HepG2 (cell line): Measurements from ENCODE around the gene STX1B. TPM values are rescaled to one million over a fixed set of nuclear protein-coding genes. Genes with fewer than 3 reads are reported as not detected.

Experiments used
- ATF1 ChIP-seq: IDR thresholded peaks from 2 replicates; pipeline ENCODE4 v1.6.1; 2016; ENCODE audit warnings: mild to moderate bottlenecking, control low read depth
- DMAP1 ChIP-seq: IDR thresholded peaks from 2 replicates; pipeline ENCODE4 v1.6.1; 2016
- DPF2 ChIP-seq: sonication (generic); formaldehyde crosslinking; IDR thresholded peaks from 2 replicates; pipeline ENCODE4 v1.4.0; 2020; ENCODE audit warnings: mild to moderate bottlenecking, low read depth, missing genetic modification reagents, borderline replicate concordance
- FOXO1 ChIP-seq: sonication (generic); formaldehyde crosslinking; IDR thresholded peaks from 2 replicates; pipeline ENCODE4 v1.4.0; 2020; ENCODE audit warnings: missing genetic modification reagents
- HNRNPL ChIP-seq: fragments of 200-400 bp; formaldehyde crosslinking; IDR thresholded peaks from 2 replicates; pipeline ENCODE4 v1.6.1; 2017; ENCODE audit warnings: mild to moderate bottlenecking, low read depth, low read length
- POGZ ChIP-seq: sonication (generic); formaldehyde crosslinking; IDR thresholded peaks from 2 replicates; pipeline ENCODE4 v1.4.0; 2020; ENCODE audit warnings: mild to moderate bottlenecking, missing genetic modification reagents
- RFXANK ChIP-seq: IDR thresholded peaks from 2 replicates; pipeline ENCODE4 v1.6.1; 2016
- SSRP1 ChIP-seq: IDR thresholded peaks from 2 replicates; pipeline ENCODE4 v1.6.1; 2016; ENCODE audit warnings: control low read depth
- TBX3 ChIP-seq: fragments of 450-650 bp; IDR thresholded peaks from 2 replicates; pipeline ENCODE4 v1.6.1; 2017; ENCODE audit warnings: antibody characterized with exemption, mild to moderate bottlenecking, inconsistent platforms, borderline replicate concordance
- TGIF2 ChIP-seq: IDR thresholded peaks from 2 replicates; pipeline ENCODE4 v1.6.1; 2016; ENCODE audit warnings: control low read depth, missing compliant biosample characterization
- TP53 ChIP-seq: sonication (generic); formaldehyde crosslinking; conservative IDR thresholded peaks from 2 replicates; pipeline ENCODE4 v1.4.0; 2020; ENCODE audit warnings: missing genetic modification reagents
- ZFP36L1 ChIP-seq: sonication (generic); formaldehyde crosslinking; IDR thresholded peaks from 2 replicates; pipeline ENCODE4 v1.8.0; 2022; ENCODE audit warnings: mild to moderate bottlenecking, missing genetic modification reagents, moderate library complexity
- ZNF121 ChIP-seq: sonication (generic); formaldehyde crosslinking; IDR thresholded peaks from 2 replicates; pipeline ENCODE4 v1.5.0; 2020; ENCODE audit warnings: mild to moderate bottlenecking, missing genetic modification reagents
- ZNF350 ChIP-seq: sonication (generic); formaldehyde crosslinking; IDR thresholded peaks from 2 replicates; pipeline ENCODE4 v1.4.0; 2020; ENCODE audit warnings: mild to moderate bottlenecking, low read depth, missing genetic modification reagents, borderline replicate concordance
- ZNF441 ChIP-seq: sonication (generic); formaldehyde crosslinking; IDR thresholded peaks from 2 replicates; pipeline ENCODE4 v1.7.0; 2021; ENCODE audit warnings: missing genetic modification reagents, borderline replicate concordance
- ZNF569 ChIP-seq: sonication (generic); formaldehyde crosslinking; IDR thresholded peaks from 2 replicates; pipeline ENCODE4 v1.5.0; 2020; ENCODE audit warnings: mild to moderate bottlenecking, missing genetic modification reagents, moderate library complexity, borderline replicate concordance
- polyA plus RNA-seq, 8 experiments: library from polyadenylated mRNA; depleted of rRNA in 3 of 8; stranded (reverse) in 7 of 8; unstranded in 1 of 8; fragments of >200 nt; fragmentation: Illumina TruSeq in 4 of 8; extraction: Trizol in 4 of 8; gene quantifications; 2 replicates each; pipeline versions ENCODE4 v1.2.1 to v1.2.3, GENCODE V29; 2011 to 2016; ENCODE audit warnings: low read depth in 4 of 8, missing spikeins in 1 of 8, mixed read lengths in 1 of 8; ENCODE audit not compliant: insufficient read depth in 1 of 8
- total RNA-seq, 5 experiments: library from RNA; depleted of rRNA; stranded (reverse); fragments of >200 nt; fragmentation: Illumina TruSeq; extraction: Trizol; gene quantifications; 2 replicates each; pipeline ENCODE4 v1.2.3, GENCODE V29; 2016; ENCODE audit warnings: low read depth in 1 of 5
- TF ChIP-seq, protein P1 (sequence below): sonication (generic); formaldehyde crosslinking; IDR thresholded peaks from 2 replicates; pipeline ENCODE4 v1.8.1; 2022; ENCODE audit warnings: low read depth, mild to moderate bottlenecking, missing genetic modification reagents
- TF ChIP-seq, protein P2 (sequence below): sonication (generic); formaldehyde crosslinking; IDR thresholded peaks from 2 replicates; pipeline ENCODE4 v1.4.0; 2020; ENCODE audit warnings: missing genetic modification reagents
- TF ChIP-seq, protein P3 (sequence below): IDR thresholded peaks from 2 replicates; pipeline ENCODE4 v1.6.1; 2016; ENCODE audit warnings: missing compliant biosample characterization, missing genetic modification reagents, borderline replicate concordance
- TF ChIP-seq, protein P4 (sequence below): sonication (generic); formaldehyde crosslinking; IDR thresholded peaks from 2 replicates; pipeline ENCODE4 v1.9.0; 2021; ENCODE audit warnings: missing genetic modification reagents, mild to moderate bottlenecking, borderline replicate concordance

The STX1B gene
- total and polyA plus RNA-seq, 2 of the 13 experiments (the other 11 are each of a cell fraction or from before 2014, with no cell fraction given) = 2.1 to 3.0 TPM

DNA sequence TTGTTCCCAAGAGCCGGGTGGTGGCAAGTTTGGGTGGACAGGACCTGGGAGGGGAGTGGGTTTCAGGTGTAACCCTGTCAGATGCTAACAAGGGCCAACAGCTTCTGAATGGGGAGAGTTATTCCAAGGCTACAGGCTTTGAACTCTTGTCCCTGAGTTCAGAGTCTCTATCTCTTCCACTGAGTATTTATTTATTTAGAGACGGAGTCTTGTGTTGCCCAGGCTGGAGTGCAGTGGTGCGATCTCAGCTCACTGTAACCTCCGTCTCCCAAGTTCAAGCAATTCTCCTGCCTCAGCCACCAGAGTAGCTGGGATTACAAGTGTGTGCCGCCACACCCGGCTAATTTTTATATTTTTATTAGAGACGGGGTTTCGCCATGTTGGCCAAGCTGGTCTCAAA, 55.4 kb downstream of the STX1B start (continued):
- TF ChIP-seq, protein P1, sequence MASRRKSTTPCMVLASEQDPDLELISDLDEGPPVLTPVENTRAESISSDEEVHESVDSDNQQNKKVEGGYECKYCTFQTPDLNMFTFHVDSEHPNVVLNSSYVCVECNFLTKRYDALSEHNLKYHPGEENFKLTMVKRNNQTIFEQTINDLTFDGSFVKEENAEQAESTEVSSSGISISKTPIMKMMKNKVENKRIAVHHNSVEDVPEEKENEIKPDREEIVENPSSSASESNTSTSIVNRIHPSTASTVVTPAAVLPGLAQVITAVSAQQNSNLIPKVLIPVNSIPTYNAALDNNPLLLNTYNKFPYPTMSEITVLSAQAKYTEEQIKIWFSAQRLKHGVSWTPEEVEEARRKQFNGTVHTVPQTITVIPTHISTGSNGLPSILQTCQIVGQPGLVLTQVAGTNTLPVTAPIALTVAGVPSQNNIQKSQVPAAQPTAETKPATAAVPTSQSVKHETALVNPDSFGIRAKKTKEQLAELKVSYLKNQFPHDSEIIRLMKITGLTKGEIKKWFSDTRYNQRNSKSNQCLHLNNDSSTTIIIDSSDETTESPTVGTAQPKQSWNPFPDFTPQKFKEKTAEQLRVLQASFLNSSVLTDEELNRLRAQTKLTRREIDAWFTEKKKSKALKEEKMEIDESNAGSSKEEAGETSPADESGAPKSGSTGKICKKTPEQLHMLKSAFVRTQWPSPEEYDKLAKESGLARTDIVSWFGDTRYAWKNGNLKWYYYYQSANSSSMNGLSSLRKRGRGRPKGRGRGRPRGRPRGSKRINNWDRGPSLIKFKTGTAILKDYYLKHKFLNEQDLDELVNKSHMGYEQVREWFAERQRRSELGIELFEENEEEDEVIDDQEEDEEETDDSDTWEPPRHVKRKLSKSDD (CRISPR knock-in tag) = no peak
- TF ChIP-seq ZNF441 (CRISPR knock-in tag) = peak; percentile 83; the same call in 1 of the 2 replicates
- no peak for TF ChIP-seq ZFP36L1 (CRISPR knock-in tag)
- TF ChIP-seq, protein P2, sequence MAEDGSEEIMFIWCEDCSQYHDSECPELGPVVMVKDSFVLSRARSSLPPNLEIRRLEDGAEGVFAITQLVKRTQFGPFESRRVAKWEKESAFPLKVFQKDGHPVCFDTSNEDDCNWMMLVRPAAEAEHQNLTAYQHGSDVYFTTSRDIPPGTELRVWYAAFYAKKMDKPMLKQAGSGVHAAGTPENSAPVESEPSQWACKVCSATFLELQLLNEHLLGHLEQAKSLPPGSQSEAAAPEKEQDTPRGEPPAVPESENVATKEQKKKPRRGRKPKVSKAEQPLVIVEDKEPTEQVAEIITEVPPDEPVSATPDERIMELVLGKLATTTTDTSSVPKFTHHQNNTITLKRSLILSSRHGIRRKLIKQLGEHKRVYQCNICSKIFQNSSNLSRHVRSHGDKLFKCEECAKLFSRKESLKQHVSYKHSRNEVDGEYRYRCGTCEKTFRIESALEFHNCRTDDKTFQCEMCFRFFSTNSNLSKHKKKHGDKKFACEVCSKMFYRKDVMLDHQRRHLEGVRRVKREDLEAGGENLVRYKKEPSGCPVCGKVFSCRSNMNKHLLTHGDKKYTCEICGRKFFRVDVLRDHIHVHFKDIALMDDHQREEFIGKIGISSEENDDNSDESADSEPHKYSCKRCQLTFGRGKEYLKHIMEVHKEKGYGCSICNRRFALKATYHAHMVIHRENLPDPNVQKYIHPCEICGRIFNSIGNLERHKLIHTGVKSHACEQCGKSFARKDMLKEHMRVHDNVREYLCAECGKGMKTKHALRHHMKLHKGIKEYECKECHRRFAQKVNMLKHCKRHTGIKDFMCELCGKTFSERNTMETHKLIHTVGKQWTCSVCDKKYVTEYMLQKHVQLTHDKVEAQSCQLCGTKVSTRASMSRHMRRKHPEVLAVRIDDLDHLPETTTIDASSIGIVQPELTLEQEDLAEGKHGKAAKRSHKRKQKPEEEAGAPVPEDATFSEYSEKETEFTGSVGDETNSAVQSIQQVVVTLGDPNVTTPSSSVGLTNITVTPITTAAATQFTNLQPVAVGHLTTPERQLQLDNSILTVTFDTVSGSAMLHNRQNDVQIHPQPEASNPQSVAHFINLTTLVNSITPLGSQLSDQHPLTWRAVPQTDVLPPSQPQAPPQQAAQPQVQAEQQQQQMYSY (CRISPR knock-in tag) = no peak
- TF ChIP-seq SSRP1 = no peak
- no peak for TF ChIP-seq RFXANK (CRISPR knock-in tag)
- TF ChIP-seq ZNF350 = no peak
- TF ChIP-seq DMAP1 (CRISPR knock-in tag) = no peak
- TF ChIP-seq POGZ = no peak
- TF ChIP-seq HNRNPL = no peak
- no peak for TF ChIP-seq TGIF2
- TF ChIP-seq FOXO1 (CRISPR knock-in tag) = no peak; the same call in 1 of the 2 replicates
- no peak for TF ChIP-seq TP53
- TF ChIP-seq ATF1 (CRISPR knock-in tag) = no peak
- TF ChIP-seq ZNF569 (CRISPR knock-in tag) = no peak
- TF ChIP-seq, protein P3, sequence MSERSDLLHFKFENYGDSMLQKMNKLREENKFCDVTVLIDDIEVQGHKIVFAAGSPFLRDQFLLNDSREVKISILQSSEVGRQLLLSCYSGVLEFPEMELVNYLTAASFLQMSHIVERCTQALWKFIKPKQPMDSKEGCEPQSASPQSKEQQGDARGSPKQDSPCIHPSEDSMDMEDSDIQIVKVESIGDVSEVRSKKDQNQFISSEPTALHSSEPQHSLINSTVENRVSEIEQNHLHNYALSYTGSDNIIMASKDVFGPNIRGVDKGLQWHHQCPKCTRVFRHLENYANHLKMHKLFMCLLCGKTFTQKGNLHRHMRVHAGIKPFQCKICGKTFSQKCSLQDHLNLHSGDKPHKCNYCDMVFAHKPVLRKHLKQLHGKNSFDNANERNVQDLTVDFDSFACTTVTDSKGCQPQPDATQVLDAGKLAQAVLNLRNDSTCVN (CRISPR knock-in tag) = no peak
- 0 out of 2 replicates have a peak, but pooled peaks have one; percentile 30 for TF ChIP-seq DPF2 (CRISPR knock-in tag)
- TF ChIP-seq, protein P4, sequence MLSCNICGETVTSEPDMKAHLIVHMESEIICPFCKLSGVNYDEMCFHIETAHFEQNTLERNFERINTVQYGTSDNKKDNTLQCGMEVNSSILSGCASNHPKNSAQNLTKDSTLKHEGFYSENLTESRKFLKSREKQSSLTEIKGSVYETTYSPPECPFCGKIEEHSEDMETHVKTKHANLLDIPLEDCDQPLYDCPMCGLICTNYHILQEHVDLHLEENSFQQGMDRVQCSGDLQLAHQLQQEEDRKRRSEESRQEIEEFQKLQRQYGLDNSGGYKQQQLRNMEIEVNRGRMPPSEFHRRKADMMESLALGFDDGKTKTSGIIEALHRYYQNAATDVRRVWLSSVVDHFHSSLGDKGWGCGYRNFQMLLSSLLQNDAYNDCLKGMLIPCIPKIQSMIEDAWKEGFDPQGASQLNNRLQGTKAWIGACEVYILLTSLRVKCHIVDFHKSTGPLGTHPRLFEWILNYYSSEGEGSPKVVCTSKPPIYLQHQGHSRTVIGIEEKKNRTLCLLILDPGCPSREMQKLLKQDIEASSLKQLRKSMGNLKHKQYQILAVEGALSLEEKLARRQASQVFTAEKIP (CRISPR knock-in tag) = no peak
- TF ChIP-seq TBX3 = no peak
- no peak for TF ChIP-seq ZNF121
